Kidney (tissue), 14 donors: ENCODE results near the gene ANKRD11. TPM values are rescaled to one million over a fixed set of nuclear protein-coding genes. Genes with fewer than 3 reads are reported as not detected.

Experiments
- DNase-seq, 5 donors: peaks; one replicate each; pipeline ENCODE4 v3.0.0-alpha.2; 2013 to 2020
- FAIRE-seq: peaks from 2 replicates; lab custom pipeline; 2012; peaks lifted over from hg19 to GRCh38; lab: Jason Lieb, UNC
- H3K27ac ChIP-seq, 2 donors: one replicate each; pipeline ENCODE4 v1.7.0; 2013; ENCODE audit warnings: low read depth in 2 of 2, low read length in 2 of 2, inconsistent platforms in 1 of 2
- H3K27me3 ChIP-seq: one replicate; pipeline ENCODE4 v1.7.1; 2013; ENCODE audit warnings: low read length, inconsistent platforms; ENCODE audit not compliant: control insufficient read depth, insufficient read depth
- H3K36me3 ChIP-seq, 3 donors: one replicate each; pipeline versions ENCODE4 v1.7.0 to v1.7.1; 2013; ENCODE audit warnings: low read length in 3 of 3, control low read depth in 1 of 3, inconsistent platforms in 1 of 3; ENCODE audit not compliant: insufficient read depth in 3 of 3, control insufficient read depth in 2 of 3
- H3K4me1 ChIP-seq, 3 donors: one replicate each; pipeline versions ENCODE4 v1.7.0 to v1.7.1; 2013; ENCODE audit warnings: low read length in 3 of 3, inconsistent platforms in 1 of 3, low read depth in 1 of 3; ENCODE audit not compliant: control insufficient read depth in 2 of 3, insufficient read depth in 2 of 3
- H3K4me3 ChIP-seq, 3 donors: one replicate each; pipeline versions ENCODE4 v1.7.0 to v1.8.1; 2013; ENCODE audit warnings: low read length in 3 of 3, control low read depth in 1 of 3, inconsistent platforms in 1 of 3
- H3K9ac ChIP-seq, 3 donors: one replicate each; pipeline versions ENCODE4 v1.7.0 to v1.7.1; 2013; ENCODE audit warnings: low read length in 3 of 3, control low read depth in 1 of 3, inconsistent platforms in 1 of 3
- H3K9me3 ChIP-seq, 3 donors: one replicate each; pipeline versions ENCODE4 v1.7.0 to v1.7.1; 2013; ENCODE audit warnings: low read length in 3 of 3, control low read depth in 1 of 3, inconsistent platforms in 1 of 3; ENCODE audit not compliant: control insufficient read depth in 2 of 3, insufficient read depth in 1 of 3
- intact Hi-C: fragments of 100-400 bp; cut with DNase I; formaldehyde crosslinking; loops from one replicate; pipeline ENCODE4 v1.11.1; 2022
- polyA plus RNA-seq: library from polyadenylated mRNA; stranded (reverse); fragments of 350-450 nt; fragmentation: Illumina TruSeq; extraction: RNeasy Lipid Tissue Mini Kit (QIAGEN cat#74804); gene quantifications from one replicate; pipeline ENCODE4 v1.2.3, GENCODE V29; 2014; ENCODE audit warnings: low read depth, low replicate concordance; ENCODE audit not compliant: insufficient read depth
- total RNA-seq: library from RNA; stranded (reverse); fragmentation: NEBNext Ultra II Directional; extraction: Animal tissue kit (Norgen Biotek cat#: 25700); gene quantifications from one replicate; pipeline ENCODE4 v1.2.1, GENCODE V29; 2021
- TF ChIP-seq, protein P1 (sequence below): IDR thresholded peaks from 3 replicates; pipeline ENCODE4 v1.5.1; 2012; ENCODE audit warnings: mild to moderate bottlenecking, moderate library complexity, borderline replicate concordance; ENCODE audit not compliant: insufficient read depth; ENCODE audit errors: extremely low read depth
- donor health status: control.
- donor health status: control.
- donor health status: control.
- donor health status: control.
- donor health status: control.
- donor health status: DM: yes; HTN: yes; CAD: no.
- donor health status: Normal renal cell carcinoma (clear cell type).

Gene ANKRD11
- total and polyA plus RNA-seq, 2 donors from 2014 or later: 36.2 to 154 TPM

DNA sequence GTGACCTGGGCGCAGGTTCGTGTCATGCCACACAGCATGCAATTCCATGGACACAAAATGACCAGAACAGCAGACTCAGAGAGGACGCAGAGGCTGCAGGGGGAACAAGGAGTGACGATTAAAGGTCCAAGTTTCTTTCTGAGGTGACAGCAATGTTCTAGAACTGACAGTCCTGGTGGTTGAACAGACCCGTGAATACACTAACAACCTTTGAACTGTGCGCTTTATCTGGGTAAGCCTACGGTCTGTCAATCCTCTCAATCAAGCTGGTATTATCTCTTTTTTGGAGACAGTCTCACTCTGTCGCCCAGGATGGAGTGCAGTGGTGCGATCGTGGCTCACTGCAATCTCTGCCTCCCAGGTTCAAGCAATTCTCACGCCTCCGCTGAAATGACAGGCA is 138.7 kb downstream of the ANKRD11 start:
- no peaks in the 10 kb centered on the region for H3K27me3 ChIP-seq
- DNase-seq: no peak
- no peak overlapping the region for H3K27ac ChIP-seq

DNA sequence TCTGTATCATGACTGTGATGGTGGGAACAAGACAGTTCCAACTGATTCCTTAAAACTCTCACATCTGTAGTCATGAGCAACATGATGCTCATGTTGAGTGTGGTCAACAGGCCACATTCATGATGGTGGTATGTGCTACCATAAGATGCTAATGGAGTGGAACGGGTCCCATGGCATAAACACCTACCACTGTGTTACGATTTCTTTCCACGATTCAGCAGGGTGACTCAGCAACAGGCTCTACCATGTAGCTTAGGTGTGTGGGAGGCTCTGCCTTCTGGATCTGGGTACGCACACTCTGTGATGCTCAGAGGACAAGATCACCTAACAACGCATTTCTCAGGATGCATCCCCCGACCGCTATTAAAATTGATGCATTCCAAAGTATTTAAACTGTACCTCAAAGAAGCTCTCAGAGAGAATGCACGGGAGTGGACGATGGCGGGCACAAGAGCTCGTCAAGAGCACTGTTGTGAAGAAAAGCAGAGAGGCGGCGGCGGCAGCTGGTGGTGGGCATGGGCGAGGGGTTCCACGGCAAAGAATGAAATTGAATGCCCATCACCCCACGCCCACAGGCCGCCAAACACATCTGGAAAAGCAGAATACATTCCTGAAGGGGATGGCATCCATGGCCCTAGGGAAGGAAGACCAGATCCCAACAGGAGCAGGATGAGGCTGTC is 139.5 kb downstream of the ANKRD11 start:
- Histone ChIP-seq H3K27ac (no peak overlapping the region), H3K9me3 (no peaks in the 10 kb centered on the region), H3K9ac (no peak overlapping the region), H3K36me3 (no peaks in the 10 kb centered on the region), H3K27me3 (no peaks in the 10 kb centered on the region), H3K4me1 (peaks cover 0 to 29% (median 21%) of the 10 kb centered on the region in 3 donors), H3K4me3 (no peak overlapping the region)
- DNase-seq: peak in 1 of 5 donors; percentile 37
- no peak for FAIRE-seq
- TF ChIP-seq, protein P1, sequence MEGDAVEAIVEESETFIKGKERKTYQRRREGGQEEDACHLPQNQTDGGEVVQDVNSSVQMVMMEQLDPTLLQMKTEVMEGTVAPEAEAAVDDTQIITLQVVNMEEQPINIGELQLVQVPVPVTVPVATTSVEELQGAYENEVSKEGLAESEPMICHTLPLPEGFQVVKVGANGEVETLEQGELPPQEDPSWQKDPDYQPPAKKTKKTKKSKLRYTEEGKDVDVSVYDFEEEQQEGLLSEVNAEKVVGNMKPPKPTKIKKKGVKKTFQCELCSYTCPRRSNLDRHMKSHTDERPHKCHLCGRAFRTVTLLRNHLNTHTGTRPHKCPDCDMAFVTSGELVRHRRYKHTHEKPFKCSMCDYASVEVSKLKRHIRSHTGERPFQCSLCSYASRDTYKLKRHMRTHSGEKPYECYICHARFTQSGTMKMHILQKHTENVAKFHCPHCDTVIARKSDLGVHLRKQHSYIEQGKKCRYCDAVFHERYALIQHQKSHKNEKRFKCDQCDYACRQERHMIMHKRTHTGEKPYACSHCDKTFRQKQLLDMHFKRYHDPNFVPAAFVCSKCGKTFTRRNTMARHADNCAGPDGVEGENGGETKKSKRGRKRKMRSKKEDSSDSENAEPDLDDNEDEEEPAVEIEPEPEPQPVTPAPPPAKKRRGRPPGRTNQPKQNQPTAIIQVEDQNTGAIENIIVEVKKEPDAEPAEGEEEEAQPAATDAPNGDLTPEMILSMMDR: no peak
- intact Hi-C loops: no loop called here

More for the DNA sequence above, 138.7 kb downstream of the ANKRD11 start:
- intact Hi-C loops: no loop called here
- no peaks in the 10 kb centered on the region for H3K36me3 ChIP-seq
- H3K4me1 ChIP-seq: peaks cover 0 to 28% (median 21%) of the 10 kb centered on the region in 3 donors
- no peak for FAIRE-seq
- H3K4me3 ChIP-seq: no peak overlapping the region
- H3K9me3 ChIP-seq: no peaks in the 10 kb centered on the region
- H3K9ac ChIP-seq: no peak overlapping the region
- TF ChIP-seq, protein P1: no peak

DNA sequence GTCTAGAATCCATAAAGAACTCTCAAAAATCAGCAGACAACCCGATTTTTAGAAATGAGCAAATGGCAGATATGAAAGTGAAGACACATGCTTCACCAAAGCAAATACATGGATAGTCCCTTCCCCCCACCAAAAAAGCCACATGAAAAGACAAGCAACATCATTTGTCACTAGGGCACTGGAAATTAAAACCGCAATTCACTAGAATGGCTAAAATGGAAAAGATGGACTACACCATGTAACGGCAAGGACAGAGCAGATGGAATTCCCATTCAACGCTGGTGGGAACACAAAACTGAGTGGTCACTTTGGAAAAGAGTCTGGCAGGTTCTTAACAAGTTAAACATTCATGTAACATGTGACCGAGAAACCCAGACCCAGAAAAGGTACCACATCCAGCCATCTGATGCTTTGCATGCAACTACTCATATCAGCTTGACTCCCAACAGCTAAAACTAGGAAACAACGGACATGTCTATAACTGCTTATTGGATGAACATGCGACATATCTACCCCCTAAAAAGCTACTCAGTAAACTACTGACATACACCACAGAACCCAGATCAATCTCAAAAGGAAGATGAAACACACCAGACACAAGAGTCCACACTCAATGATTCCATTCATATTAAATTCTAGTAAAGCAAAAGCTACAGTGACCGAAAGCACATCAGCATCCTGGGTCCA is 140.3 kb downstream of the ANKRD11 start:
- FAIRE-seq (no peak), DNase-seq (no peak)
- intact Hi-C loops: no loop called here
- TF ChIP-seq, protein P1: no peak
- Histone ChIP-seq H3K27me3 (no peaks in the 10 kb centered on the region), H3K9ac (no peak overlapping the region), H3K27ac (no peak overlapping the region), H3K4me1 (peaks cover 3 to 36% (median 24%) of the 10 kb centered on the region in 3 donors), H3K36me3 (no peaks in the 10 kb centered on the region), H3K4me3 (no peak overlapping the region), H3K9me3 (no peaks in the 10 kb centered on the region)
